Left ventricle myocardium superior (tissue), 1 donor: Measurements from ENCODE around the gene TP53BP1. TPM values are rescaled to one million over a fixed set of nuclear protein-coding genes. Genes with fewer than 3 reads are reported as not detected.
"Not testable (repeated sequence)": the region's sequence is repeated elsewhere in the genome, so short reads cannot be mapped to it uniquely, and the experiment has no call there.

Source experiments
- ATAC-seq: fragments of 200-7000 bp; cut with Tn5 transposase; one replicate; pipeline ENCODE4 v1.9.1; 2020; ENCODE audit warnings: mild to moderate bottlenecking, moderate library complexity
- DNase-seq: peaks from one replicate; pipeline ENCODE4 v3.0.0-alpha.2; 2020
- intact Hi-C: fragments of 100-400 bp; cut with micrococcal nuclease; formaldehyde crosslinking; loops from one replicate; pipeline ENCODE4 v1.11.0; 2022
- total RNA-seq: library from RNA; stranded (reverse); fragmentation: NEBNext Ultra II Directional; extraction: Animal tissue kit (Norgen Biotek cat#: 25700); gene quantifications from one replicate; pipeline ENCODE4 v1.2.1, GENCODE V29; 2021
- donor health status: DM: no; HTN: yes; CAD: no; lungs with severe emphysema.

The TP53BP1 gene
- total RNA-seq, 1 donor from 2014 or later: 25.3 TPM

- no peak for ATAC-seq
- intact Hi-C loops: no loop called here
- DNase-seq: no peak
These were observed 53.7 kb downstream of the TP53BP1 start for GRCh38 chr15:43439268-43439667.

- ATAC-seq (no peak), DNase-seq (no peak)
- intact Hi-C loops: no loop called here
These were observed 56.6 kb downstream of the TP53BP1 start for GRCh38 chr15:43436395-43436794.

- intact Hi-C loops: no loop called here
- ATAC-seq (no peak), DNase-seq (no peak)
These were observed 58.5 kb downstream of the TP53BP1 start for GRCh38 chr15:43434446-43434845.

- DNase-seq: no peak
- no peak for ATAC-seq
- intact Hi-C loops: no loop called here
These were observed 59.2 kb downstream of the TP53BP1 start for GRCh38 chr15:43433661-43434303.

- intact Hi-C loops: no loop called here
- ATAC-seq (no peak), DNase-seq (no peak)
These were observed 59.8 kb downstream of the TP53BP1 start for GRCh38 chr15:43433165-43433564.

- intact Hi-C loops: no loop called here
- ATAC-seq (no peak), DNase-seq (no peak)
These were observed 63.3 kb downstream of the TP53BP1 start for GRCh38 chr15:43429687-43430086.

GRCh38 chr15:43423793-43424192 is 69.2 kb downstream of the TP53BP1 start:
- DNase-seq: no peak
- ATAC-seq: no peak
- intact Hi-C loops: no loop called here

- intact Hi-C loops: no loop called here
- DNase-seq (no peak), ATAC-seq (no peak)
These were observed 72.1 kb downstream of the TP53BP1 start for GRCh38 chr15:43420876-43421275.

- intact Hi-C loops: no loop called here
- no peak for DNase-seq
- no peak for ATAC-seq
These were observed 72.5 kb downstream of the TP53BP1 start for GRCh38 chr15:43420435-43420834.

- DNase-seq (no peak), ATAC-seq (no peak)
- intact Hi-C loops: no loop called here
These were observed 78.8 kb downstream of the TP53BP1 start for GRCh38 chr15:43414196-43414595.

- DNase-seq (no peak), ATAC-seq (no peak)
- intact Hi-C loops: no loop called here
These were observed 80.9 kb downstream of the TP53BP1 start for GRCh38 chr15:43412096-43412495.

- intact Hi-C loops: no loop called here
- no peak for ATAC-seq
- no peak for DNase-seq
These were observed 82.3 kb downstream of the TP53BP1 start for GRCh38 chr15:43410572-43411214.

- no peak for ATAC-seq
- intact Hi-C loops: no loop called here
- DNase-seq: no peak
These were observed 84.2 kb downstream of the TP53BP1 start for GRCh38 chr15:43408789-43409188.

GRCh38 chr15:43406808-43407207 is 86.1 kb downstream of the TP53BP1 start:
- ATAC-seq (no peak), DNase-seq (no peak)
- intact Hi-C loops: no loop called here

- intact Hi-C loops: no loop called here
- DNase-seq (no peak), ATAC-seq (peak; percentile 55)
These were observed 86.8 kb downstream of the TP53BP1 start for GRCh38 chr15:43406189-43406588.

- ATAC-seq (no peak), DNase-seq (no peak)
- intact Hi-C loops: no loop called here
These were observed 88.8 kb downstream of the TP53BP1 start for GRCh38 chr15:43404130-43404529.

GRCh38 chr15:43403616-43404015 is 89.3 kb downstream of the TP53BP1 start:
- DNase-seq: no peak
- no peak for ATAC-seq
- intact Hi-C loops: no loop called here

GRCh38 chr15:43402255-43402654 is 90.7 kb downstream of the TP53BP1 start:
- ATAC-seq (no peak), DNase-seq (no peak)
- intact Hi-C loops: no loop called here

GRCh38 chr15:43393592-43393991 is 99.4 kb downstream of the TP53BP1 start:
- ATAC-seq, intact Hi-C loops, DNase-seq: not testable (repeated sequence)

- DNase-seq (no peak), ATAC-seq (no peak)
- intact Hi-C loops: no loop called here
These were observed 102.2 kb downstream of the TP53BP1 start for GRCh38 chr15:43390723-43391122.

GRCh38 chr15:43383070-43383469 is 109.9 kb downstream of the TP53BP1 start:
- no peak for DNase-seq
- ATAC-seq: no peak
- intact Hi-C loops: no loop called here
